ENCODE data around the gene RYR1.

GRCh38 chr19:38522915-38523314 lies 89.4 kb downstream of the RYR1 start:
- TF ChIP-seq YY1 (IDR thresholded peaks at IDR 0.05; ENCODE audit: insufficient read depth, insufficient read length) = no peak
- no peak for TF ChIP-seq ZNF274 (IDR thresholded peaks at IDR 0.05; ENCODE audit: low read depth, low read length)
- no peak for TF ChIP-seq SUZ12 (IDR thresholded peaks at IDR 0.05; ENCODE audit: extremely low read depth, insufficient read depth, insufficient read length)

Measured in NT2/D1 (cell line).